ENCODE measurements around the gene UROC1. TPM values are rescaled to one million over a fixed set of nuclear protein-coding genes. Genes with fewer than 3 reads are reported as not detected.

The UROC1 gene
- total and polyA plus RNA-seq, 2 donors from 2014 or later = not detected

DNA sequence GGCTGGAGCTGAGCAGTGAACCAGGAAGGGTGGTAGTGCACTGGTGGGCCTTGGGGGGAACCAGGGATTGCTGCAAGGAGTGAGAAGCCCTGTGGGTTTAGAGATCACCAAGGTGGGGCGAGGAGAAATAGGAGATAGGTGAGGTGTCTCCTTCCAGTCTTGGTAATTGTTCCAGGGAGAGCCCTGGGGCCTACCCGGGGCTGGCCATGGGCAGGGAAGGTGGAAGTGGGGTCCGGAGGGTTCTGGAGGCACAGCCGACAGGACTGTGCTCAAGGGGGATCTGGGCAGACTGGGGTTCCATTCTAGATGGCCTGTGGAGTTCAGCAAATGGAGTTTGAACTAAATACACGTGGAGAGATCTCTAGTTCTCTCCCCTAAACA lies 10.8 kb upstream of the UROC1 start:
- no peaks in the 10 kb centered on the region for H3K9me3 ChIP-seq (ENCODE audit: control insufficient read depth in 2 of 3, insufficient read depth in 1 of 3, low read length in 3 of 3)
- peaks cover 0 to 9% (median 4%) of the 10 kb centered on the region in 3 donors for H3K4me1 ChIP-seq (ENCODE audit: control insufficient read depth in 2 of 3, insufficient read depth in 2 of 3, low read depth in 1 of 3, low read length in 3 of 3)
- DNase-seq (peak in 1 of 5 donors; percentile 43), FAIRE-seq (no peak)
- H3K27me3 ChIP-seq (ENCODE audit: control insufficient read depth, insufficient read depth, low read length) = peaks cover 3% of the 10 kb centered on the region
- intact Hi-C loops (cut with DNase I) = no loop called here
- H3K4me3 ChIP-seq (ENCODE audit: low read length in 3 of 3) = no peak overlapping the region
- H3K9ac ChIP-seq (ENCODE audit: low read length in 3 of 3) = no peak overlapping the region
- no peaks in the 10 kb centered on the region for H3K36me3 ChIP-seq (ENCODE audit: control insufficient read depth in 2 of 3, insufficient read depth in 3 of 3, low read length in 3 of 3)
- TF ChIP-seq, protein P1, sequence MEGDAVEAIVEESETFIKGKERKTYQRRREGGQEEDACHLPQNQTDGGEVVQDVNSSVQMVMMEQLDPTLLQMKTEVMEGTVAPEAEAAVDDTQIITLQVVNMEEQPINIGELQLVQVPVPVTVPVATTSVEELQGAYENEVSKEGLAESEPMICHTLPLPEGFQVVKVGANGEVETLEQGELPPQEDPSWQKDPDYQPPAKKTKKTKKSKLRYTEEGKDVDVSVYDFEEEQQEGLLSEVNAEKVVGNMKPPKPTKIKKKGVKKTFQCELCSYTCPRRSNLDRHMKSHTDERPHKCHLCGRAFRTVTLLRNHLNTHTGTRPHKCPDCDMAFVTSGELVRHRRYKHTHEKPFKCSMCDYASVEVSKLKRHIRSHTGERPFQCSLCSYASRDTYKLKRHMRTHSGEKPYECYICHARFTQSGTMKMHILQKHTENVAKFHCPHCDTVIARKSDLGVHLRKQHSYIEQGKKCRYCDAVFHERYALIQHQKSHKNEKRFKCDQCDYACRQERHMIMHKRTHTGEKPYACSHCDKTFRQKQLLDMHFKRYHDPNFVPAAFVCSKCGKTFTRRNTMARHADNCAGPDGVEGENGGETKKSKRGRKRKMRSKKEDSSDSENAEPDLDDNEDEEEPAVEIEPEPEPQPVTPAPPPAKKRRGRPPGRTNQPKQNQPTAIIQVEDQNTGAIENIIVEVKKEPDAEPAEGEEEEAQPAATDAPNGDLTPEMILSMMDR (IDR thresholded peaks at IDR 0.05; ENCODE audit: borderline replicate concordance, extremely low read depth, insufficient read depth) = no peak
- no peak overlapping the region for H3K27ac ChIP-seq (ENCODE audit: low read depth in 2 of 2, low read length in 2 of 2)

DNA sequence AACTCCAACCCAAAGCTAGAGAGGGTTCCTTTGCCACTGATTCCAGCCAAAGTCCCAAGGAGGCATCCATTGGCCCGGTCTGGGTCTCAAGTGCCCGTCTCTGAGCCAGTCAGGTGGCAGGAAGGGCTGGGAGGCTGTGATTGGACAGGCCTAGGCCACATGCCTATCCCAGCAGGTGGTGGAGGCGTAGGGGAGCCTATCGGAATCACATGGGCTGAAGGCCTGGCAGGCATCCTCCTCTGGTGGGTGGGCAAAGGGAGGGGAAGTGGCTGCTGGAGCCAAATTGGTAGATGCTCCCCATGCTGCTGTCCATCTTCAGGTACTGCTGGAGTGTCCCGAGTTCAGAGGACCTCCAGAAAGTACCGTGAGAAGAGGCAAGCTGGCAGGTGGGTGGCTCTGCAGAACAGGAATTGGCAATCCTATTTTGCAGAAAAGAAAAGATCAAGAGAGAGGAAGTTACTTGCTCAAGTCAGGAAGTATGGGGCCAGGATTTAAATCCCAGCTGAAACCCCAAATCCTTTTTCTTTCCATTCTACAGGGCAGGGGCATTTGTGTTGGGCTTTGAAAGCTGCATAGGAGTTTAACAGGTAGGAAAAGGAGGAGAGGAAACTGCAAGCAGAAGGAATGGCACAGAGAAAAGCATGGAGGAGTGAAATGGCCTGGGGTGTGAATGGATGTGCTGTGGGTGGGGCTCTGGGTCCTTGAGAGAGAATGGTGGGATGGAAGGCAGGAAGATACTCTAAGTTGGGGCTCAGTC lies 10.1 kb upstream of the UROC1 start:
- H3K27me3 ChIP-seq (ENCODE audit: control insufficient read depth, insufficient read depth, low read length) = peaks cover 3% of the 10 kb centered on the region
- DNase-seq = peak in 1 of 5 donors; percentile 20
- intact Hi-C loops (cut with DNase I) = no loop called here

DNA sequence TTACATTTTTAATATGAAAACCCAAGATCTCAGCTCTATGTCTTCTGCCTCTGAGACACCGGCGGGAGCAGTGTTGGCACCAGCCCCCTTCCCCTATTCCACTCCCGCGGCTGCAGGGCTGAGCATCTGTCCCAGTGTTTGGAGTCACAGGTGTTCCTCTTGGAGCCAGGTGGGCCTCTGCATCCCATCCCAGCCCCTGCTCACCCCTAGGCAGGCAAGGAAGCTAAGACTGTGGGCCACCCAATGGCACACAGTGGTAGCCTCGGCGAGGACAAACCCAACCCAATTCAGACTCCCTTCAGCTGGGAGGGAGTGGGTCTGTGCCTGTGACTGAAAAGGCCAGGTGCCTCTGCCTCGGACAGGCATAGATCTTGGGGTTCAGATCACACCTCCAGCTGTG lies 9.4 kb upstream of the UROC1 start:
- Histone ChIP-seq H3K9me3 (ENCODE audit: control insufficient read depth in 2 of 3, insufficient read depth in 1 of 3, low read length in 3 of 3) (no peaks in the 10 kb centered on the region), H3K4me1 (ENCODE audit: control insufficient read depth in 2 of 3, insufficient read depth in 2 of 3, low read depth in 1 of 3, low read length in 3 of 3) (peaks cover 0 to 9% (median 4%) of the 10 kb centered on the region in 3 donors), H3K9ac (ENCODE audit: low read length in 3 of 3) (no peak overlapping the region), H3K27ac (ENCODE audit: low read depth in 2 of 2, low read length in 2 of 2) (no peak overlapping the region), H3K4me3 (ENCODE audit: low read length in 3 of 3) (no peak overlapping the region), H3K27me3 (ENCODE audit: control insufficient read depth, insufficient read depth, low read length) (peaks cover 3% of the 10 kb centered on the region), H3K36me3 (ENCODE audit: control insufficient read depth in 2 of 3, insufficient read depth in 3 of 3, low read length in 3 of 3) (no peaks in the 10 kb centered on the region)
- peak in 1 of 5 donors; percentile 30 for DNase-seq
- TF ChIP-seq, protein P1 (IDR thresholded peaks at IDR 0.05; ENCODE audit: borderline replicate concordance, extremely low read depth, insufficient read depth) = no peak
- no peak for FAIRE-seq
- intact Hi-C loops (cut with DNase I) = no loop called here

More for the DNA sequence above, 10.1 kb upstream of the UROC1 start:
- TF ChIP-seq, protein P1 (IDR thresholded peaks at IDR 0.05; ENCODE audit: borderline replicate concordance, extremely low read depth, insufficient read depth) = no peak
- H3K4me1 ChIP-seq (ENCODE audit: control insufficient read depth in 2 of 3, insufficient read depth in 2 of 3, low read depth in 1 of 3, low read length in 3 of 3) = peaks cover 0 to 9% (median 4%) of the 10 kb centered on the region in 3 donors
- H3K9ac ChIP-seq (ENCODE audit: low read length in 3 of 3) = no peak overlapping the region
- H3K4me3 ChIP-seq (ENCODE audit: low read length in 3 of 3) = no peak overlapping the region
- no peaks in the 10 kb centered on the region for H3K36me3 ChIP-seq (ENCODE audit: control insufficient read depth in 2 of 3, insufficient read depth in 3 of 3, low read length in 3 of 3)
- H3K9me3 ChIP-seq (ENCODE audit: control insufficient read depth in 2 of 3, insufficient read depth in 1 of 3, low read length in 3 of 3) = no peaks in the 10 kb centered on the region
- no peak for FAIRE-seq
- H3K27ac ChIP-seq (ENCODE audit: low read depth in 2 of 2, low read length in 2 of 2) = no peak overlapping the region
